ENCODE results near the gene KERA.
A peak's percentile ranks its signal among the peaks of the same experiment; 100 is the strongest.
"Not testable (repeated sequence)": the region's sequence is repeated elsewhere in the genome, so short reads cannot be mapped to it uniquely, and the experiment has no call there.

Gene KERA, protein sequence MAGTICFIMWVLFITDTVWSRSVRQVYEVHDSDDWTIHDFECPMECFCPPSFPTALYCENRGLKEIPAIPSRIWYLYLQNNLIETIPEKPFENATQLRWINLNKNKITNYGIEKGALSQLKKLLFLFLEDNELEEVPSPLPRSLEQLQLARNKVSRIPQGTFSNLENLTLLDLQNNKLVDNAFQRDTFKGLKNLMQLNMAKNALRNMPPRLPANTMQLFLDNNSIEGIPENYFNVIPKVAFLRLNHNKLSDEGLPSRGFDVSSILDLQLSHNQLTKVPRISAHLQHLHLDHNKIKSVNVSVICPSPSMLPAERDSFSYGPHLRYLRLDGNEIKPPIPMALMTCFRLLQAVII

DNA sequence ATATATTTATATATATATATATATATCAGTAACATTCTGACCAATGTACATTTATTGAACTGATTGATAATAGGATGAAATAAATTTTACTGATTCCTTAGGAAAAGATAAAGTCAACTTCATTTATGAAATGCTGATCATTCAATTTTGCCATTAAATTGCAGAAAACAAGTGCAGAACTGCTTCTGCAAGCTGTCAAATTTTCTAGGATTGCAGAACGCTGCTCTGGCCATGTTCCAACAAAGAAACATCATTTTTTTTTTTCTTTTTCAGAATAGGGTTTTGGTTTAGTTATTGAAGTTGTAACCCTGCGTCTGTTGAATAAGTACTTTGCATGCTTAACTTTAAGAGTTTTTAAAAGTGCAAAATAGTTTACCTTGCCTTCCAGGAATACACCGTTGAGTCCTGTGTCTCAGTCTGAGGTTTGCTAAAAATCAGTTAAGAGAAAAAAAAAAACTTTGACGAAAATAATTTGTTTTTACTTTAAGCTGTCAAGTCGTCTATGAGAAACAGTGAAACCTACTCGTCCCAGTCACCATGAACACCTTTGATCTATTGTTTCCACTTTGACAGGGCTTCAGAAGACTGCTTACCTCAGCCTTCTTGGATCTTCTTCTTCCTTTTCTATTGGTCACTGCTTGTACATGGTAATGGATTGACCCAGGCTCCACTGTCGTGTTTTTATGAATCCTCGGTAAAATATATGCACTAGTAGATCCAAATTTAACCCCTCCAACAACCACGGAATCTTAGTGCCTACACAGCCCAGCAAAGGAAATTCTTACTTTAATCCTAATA, at the start of gene KERA:
Gene KERA, minus strand, starts transcription at position 657 of the 798 bp plus-strand sequence. CDS start 1,743 bp downstream, outside the sequence.
- DNase-seq = peak; percentile 4

DNA sequence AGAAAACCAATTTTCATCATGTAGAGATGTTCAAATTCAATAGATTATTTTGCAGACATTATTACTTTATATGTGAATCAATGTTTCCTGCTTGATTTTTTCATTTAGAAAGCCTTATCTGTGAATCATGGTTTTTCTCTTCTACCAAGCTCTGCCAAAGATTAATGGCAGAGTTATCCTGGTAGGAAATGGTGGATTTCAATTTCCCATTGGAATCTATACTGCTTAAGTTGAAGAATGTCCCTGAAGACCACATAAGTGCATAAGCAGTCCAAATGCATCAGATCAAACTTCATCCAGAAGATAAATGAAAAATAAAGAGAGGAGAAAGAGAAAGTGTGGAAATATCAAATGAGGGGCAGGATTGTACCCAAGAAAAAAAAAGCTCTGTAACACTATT, 48.5 kb upstream of the KERA start:
- no peak for DNase-seq

DNA sequence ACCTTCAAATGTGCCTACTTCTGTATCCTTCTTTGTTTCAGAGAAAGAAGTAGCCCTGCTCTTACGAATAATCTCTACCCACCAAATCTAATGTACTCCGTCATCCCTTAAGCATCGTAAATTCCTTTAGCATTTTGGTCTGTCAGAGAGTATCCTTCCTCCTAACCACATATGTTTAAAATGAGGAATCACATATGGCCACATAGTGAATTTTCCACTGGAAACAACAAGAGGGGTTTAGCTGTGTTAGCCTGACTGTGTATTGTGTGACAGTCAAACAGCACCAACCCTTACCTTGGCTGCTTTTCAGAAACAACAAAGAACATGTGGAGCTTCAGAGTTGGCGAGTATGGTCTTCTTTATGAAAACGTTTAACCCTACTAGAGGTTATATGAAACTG, 48.0 kb upstream of the KERA start:
- DNase-seq = no peak

DNA sequence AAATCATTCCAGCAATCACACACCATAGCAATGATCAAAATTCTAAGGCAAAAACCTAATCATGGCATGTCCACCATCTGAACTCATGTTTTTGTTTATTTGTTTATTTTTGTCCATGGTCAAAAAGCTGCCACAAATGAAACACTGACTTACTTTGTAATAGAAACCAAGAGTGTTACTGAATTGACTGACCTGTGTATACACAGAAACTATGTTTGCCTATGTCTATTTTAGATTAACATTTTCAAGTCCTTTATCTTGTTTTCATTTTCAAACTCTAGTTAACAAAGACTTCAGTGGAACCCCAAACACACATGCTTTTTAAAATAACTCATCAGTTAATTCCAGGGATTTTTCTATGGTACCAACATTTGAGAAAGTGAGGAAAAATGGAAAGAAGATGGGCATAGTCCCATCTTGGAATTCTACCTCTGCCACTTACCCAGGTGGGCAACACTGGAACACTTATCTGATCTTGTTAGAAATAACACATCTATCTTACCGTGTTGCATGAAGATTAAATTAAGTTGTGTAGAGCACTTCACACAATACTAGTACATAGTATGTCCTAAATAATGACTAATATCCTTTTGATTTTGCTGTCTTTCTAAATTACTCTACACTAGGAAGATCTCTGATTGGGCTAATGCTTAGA, 47.1 kb upstream of the KERA start:
- no peak for DNase-seq

DNA sequence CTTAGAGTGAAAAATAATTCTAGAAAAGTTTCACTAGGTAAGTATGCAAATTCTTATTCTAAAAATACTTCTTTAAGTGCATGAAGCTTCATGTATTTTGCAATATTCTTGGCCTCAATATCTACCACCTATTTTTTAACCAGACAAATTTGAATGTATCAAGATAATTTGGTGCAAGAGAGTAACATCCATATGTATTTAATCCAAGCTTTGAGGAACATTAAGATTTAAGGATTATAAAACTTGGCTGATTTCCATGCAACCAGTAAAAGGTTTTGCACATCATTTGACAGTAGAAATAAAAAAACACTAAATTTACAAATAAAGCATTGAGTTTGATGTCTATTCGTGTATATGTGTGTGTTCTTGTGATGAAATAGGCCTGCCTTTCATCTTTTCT, 45.8 kb upstream of the KERA start:
- no peak for DNase-seq

DNA sequence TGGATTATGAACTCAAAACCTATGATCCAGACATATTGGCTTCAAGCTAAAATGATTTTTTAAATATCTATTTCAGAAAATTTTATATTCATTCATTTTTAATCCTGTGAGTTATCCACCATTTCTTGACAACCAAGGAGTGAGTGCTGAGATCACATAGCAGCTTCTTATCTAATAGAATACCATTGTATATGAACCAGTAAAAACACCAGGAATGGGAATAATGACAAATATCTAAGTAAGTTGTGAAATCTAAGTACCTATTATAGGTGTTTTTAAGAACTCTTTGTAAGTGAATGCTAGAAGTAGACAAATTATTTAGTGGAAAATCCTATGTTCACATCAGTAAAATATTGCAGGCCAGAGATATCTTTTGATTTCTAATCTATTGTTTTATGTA, 45.3 kb upstream of the KERA start:
- no peak for DNase-seq

DNA sequence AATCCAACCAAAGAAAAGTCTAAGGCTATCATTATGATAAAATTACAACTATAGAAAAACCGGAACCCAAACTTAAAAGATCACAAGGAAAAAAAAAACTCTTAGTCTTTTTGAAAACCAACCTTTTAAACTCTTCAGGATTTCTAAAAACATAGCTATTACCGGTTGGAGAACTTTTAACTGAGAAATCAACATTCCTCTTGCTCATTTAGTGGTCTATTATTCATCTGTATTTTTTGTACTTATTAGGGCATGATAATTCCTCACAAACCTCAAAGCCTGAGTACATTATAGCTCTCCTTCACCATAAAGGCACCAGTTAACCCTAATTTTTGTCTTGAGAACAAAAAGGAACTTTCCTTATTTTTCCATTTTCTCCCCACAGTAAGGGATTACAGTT, 43.1 kb upstream of the KERA start:
- no peak for DNase-seq

DNA sequence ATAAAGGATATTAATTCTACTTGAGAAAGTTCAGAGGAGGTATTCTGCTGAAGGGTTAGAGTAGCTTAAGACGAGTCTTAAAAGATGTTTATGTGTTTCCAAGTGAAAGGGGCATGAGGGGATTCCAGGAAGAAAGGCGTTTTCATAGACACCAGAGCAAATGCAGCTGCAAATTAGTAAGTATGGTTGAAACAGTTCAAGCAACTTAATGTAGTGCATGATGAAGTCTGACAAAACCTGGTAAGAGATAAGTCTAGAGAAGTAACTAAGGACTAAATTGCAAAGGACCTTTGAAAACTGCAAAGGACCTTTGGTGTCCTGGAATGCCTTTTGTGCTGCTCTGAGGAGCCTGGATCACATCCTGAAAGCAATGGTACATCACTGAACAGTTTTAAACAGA, 42.0 kb upstream of the KERA start:
- DNase-seq = no peak

DNA sequence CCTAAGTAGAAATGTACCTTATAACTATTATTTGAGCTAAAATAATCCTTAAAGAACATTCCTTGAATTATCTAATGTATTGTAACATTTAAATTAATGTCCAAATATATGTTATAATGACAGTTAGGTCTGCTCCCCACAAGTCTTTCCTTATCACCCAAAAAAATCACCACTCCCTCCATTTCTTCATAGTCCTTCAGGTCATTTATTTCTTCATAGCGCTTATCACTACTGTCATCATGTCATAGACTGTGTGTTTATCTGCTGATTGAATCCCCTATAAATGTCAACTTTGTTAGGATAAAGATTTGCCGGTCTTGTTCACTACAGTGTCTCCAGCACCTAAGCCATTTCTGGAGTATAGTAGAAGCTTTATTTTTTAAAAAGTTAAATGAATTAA, 41.5 kb upstream of the KERA start:
- no peak for DNase-seq

DNA sequence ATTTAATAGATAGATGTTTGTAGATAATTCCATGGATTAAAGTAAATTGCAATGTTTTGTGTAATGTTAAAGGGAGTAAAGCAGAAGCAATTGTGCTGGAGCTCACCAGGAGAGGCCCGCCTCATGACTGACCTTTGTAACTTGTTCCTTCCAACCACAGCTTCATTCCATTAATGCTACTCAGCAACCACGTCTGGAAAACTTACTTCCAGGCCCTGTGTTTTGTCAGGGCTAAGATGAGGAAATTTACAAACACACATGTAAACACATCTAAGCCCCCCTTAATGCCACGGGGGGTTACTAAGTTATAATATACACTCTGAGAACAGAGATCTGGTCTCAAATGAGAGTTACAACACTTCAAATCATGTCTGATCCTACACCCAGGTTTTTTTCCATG, 41.1 kb upstream of the KERA start:
- no peak for DNase-seq

DNA sequence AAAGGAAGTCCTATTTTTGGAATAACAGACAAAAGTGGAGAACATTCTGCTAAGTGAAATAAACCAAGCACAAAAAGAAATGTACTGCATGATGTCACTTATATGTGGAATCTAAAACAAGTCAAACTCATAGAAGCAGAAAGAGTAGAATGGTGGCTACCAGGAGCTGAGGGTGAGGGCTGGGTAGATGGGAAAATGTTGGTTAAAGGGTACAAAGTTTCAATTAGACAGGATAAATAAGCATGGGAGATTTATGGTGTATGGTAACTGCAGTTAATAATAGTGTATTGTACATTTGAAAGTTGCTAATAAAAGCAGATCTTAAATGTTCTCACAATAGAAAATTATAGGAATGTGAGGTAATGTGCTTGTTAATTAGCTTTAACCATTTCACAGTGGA, 40.6 kb upstream of the KERA start:
- DNase-seq = no peak

DNA sequence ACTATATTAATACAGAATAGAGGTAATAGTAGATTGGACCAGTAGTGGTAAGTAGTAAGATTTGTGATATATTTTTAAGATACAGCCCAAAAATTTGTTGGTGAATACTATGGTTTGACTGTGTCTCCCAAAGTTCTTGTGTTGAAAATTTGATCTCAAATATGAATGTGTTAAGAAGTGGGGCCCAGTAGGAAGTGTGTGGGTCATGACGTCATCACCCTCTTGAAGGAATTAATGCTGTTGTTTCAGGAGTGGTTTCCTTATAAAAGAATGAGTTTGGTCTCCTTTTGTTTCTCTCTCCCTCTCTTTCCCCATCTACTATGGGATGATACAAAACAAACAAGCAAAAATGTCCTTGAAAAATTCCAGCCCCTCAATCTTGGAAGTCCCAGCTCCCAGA, 37.1 kb upstream of the KERA start:
- DNase-seq = no peak

DNA sequence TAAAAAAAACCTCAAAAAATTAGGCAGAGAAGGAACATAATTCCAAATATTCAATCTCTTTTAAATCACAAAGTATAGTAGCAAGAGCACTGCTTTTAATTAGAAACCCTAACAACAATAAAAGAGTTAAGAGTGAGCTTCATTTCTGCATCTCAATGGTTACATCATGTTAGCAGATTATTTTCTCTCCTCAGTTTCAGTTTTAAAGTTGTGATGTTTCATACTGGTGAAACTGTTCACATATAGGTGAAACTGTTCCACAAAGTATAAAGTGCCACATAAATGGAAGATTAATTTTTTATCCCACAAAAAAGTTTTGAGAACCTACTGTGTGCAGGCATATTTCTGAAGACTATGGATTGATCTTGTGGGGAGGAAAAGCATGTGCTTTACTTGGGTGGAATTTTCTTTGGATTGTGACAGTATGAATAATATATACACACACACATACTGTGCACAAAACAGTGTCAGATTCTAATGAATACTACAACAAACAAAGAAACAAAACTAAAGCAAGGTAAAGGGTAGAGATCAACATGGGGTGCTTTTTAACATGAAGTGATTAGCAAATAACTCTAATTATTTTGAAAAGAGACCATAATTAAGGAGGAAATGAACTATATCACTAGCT, 36.3 kb upstream of the KERA start:
- no peak for DNase-seq

DNA sequence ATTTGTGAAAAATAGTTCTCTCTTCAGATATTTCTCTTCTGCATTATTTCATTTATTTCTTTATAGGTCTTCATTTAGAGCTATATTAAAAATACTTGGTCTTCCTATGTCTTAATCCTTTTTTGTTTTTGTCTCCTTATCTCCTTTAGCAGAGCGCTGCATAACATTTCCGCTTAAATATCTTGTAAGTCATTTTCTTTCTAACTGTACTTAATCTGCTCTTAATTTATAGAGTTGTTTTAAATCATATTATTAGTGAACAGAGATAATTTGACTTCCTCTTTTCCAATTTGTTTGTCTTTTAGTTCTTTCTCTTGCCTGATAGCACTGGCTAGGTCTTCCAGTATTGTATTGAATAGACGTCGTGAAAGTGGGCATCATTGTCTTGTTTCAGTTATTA, 35.5 kb upstream of the KERA start:
- no peak for DNase-seq

DNA sequence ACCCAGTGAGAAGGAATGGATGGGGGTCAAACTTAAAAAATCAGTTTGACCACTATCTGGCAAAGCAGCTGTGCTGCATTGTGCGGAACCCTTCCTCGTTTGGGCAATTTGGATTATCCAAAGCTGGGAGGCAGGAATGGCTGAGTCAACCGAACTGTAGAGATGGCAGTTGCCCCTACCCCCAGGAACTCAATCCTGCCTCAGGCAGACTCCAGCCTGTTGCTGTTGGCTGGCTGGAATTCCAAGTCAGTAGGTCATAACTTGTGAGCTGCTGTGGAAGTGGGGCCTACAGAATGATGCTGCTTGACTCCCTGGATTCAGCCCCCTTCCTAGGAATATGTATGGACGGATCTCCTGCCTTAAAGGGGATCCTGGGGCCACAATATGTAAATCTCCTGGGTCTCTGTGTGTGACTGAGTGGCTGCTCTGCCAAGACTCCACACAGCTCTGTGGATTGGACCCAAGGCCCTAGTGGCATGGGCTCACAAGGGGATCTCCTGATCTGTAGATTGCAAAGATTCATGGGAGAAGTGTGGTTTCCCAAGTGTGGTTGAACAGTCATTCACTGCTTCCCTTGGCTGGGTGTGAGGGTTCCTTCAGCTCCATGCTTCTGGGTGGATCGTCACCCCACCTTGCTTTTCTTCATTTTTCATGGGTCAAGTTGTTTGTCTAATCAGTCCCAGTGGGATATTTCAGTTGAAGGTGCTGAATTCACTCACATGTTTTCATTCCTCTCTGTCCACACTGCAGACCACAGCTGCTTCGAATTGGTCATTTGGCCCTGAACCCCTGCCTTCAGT, 34.3 kb upstream of the KERA start:
- DNase-seq = no peak

DNA sequence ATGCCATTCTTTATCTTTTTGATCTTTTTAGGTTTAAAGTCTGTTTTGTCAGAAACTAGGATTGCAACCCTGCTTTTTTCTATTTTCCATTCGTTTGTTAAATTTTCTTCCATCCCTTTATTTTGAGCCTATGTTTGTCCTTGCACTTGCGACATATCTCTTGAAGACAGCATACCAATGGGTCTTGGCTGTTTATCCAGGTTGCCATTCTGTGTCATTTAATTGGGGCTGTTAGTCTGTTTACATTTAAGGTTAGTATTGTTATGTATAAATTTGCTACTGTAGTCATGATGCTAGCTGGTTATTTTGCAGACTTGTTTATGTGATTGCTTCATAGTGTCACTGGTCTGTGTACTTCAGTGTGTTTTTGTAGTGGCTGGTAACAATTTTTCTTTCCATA, 32.1 kb upstream of the KERA start:
- DNase-seq = not testable (repeated sequence)

DNA sequence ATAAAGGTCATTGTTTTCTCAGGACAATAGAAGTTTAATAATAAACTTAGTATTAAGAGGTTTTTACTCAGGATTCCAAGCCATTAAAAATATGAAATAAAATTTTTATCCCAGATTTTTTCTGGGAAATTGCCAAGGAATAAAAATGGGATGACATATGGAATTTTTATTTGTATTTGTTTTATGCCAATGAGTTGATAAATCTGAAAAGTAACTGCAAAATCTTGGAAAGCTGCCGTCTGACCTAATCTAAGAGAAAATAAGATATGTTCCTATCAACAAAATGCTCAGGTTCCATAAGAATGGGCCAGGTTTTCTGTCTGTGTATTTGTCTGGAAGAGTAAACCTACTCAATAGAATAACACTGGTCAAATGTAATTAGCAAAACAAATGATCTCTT, 22.2 kb upstream of the KERA start:
- no peak for DNase-seq

DNA sequence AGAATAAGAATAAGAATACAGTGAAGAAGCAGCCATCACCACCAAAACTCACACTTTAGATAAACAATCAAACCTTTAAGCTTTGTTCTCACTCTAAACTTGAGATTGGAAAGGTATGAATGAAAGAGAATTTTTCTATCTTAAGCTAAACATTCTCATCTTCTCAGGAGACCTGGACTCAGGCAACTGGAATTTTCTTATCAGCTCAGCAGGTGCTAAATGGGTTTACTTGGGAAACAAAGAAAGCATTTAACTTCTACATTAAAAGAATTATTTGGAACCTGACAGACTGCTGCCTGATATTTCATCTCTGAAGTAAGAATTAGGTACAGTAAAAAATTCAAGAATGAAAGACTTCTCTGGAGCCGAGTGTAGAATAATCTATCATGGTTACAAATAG, 20.7 kb upstream of the KERA start:
- no peak for DNase-seq

DNA sequence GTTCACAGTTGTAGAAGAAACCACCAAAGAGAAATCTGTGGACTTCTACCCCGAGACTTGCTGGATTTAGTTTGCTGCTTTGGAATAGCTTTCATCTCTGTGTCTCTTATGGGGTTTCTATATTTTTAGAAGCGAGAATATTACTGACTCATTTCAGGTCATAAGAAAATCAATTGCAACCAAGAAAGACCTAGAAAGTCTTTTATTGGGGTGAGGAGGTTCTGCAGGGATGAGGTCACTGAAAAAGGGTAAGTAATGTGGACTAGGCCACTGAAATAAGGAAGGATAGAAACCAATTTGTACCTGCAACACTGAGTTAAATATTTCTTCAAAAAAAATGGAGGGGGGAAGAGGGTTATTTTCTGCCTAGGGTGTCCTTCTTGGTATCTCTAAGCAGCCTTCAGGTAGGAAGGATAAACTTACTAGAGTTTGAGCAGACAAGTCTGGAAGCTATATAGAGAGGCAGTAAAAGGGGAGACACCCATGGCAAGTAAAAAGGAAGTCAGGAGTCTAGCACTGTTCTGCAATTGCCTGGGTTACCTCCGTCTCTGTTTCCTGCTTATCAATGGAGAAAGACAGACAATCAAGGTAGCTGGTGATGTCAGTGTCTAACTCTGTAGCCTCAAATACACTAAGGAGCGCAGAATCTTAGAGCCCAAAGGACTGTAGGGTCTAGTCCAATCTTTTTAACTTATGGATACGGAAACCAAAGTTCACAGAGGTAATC, 19.6 kb upstream of the KERA start:
- no peak for DNase-seq

DNA sequence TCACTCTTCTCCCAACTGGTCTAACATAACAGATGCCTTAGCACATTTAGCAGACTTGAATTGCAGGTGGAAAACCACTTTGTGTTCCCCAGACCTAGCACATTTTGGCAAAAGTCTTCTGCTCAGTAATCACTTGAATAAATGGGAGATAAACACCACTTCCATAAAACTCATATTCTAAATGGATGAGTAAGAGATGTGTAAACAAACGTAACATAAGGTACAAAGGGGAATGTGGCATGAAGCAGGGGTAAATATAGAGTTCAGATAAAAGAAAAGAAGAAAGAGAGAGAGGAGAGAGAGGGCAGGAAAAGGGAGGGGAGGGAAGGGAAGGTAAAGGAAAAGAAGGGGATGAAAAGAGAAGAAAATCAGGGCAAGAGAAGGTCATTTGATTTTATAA, 17.0 kb upstream of the KERA start:
- no peak for DNase-seq

DNA sequence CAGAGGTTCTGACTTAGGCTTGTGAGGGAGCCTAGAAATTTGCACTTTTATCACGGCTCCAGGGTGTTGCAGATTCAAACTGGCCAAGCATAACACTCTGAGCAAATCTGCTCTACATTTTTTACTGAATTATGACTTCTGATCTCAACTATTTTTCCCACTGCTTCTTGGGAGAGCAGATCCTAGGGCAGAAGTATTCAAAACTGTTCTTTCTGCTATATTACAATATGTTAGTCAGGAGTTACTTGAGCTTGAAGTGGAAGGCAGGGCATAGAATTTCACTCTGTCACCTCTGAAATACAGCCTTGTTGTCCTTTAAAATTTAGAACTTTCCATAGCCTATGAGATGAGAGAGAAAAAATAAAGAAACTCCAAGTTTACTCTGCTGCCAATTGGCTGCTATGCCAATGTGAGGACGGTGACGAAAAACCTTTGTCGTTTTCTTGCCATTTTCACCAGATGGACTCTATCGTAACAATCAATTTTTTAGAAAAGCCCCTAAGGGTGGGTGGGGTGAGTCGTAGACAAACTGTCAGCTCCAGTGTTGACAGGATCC, 16.4 kb upstream of the KERA start:
- no peak for DNase-seq

DNA sequence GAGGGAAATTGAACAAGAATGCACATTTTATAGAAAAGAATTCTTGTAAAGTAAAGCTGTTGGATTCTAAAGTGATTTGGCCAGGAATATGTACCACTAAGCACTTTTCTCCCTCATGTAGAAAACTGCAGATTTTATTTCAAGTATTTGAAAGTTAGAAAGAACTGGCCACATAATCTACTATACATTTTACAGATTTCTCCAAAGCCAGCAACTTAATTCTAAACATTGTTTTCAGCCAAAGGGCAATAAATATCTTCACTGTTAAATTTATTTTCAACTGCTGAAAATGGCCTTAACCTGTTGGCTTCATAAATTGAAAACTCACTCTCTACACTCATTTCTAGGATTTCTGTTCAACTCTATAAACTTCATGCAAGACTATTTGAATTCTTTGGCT, 15.6 kb upstream of the KERA start:
- DNase-seq = no peak

Measured in NCI-H2171 (cell line).